Measurements from ENCODE around the gene SCAMP4.

The SCAMP4 gene

DNA sequence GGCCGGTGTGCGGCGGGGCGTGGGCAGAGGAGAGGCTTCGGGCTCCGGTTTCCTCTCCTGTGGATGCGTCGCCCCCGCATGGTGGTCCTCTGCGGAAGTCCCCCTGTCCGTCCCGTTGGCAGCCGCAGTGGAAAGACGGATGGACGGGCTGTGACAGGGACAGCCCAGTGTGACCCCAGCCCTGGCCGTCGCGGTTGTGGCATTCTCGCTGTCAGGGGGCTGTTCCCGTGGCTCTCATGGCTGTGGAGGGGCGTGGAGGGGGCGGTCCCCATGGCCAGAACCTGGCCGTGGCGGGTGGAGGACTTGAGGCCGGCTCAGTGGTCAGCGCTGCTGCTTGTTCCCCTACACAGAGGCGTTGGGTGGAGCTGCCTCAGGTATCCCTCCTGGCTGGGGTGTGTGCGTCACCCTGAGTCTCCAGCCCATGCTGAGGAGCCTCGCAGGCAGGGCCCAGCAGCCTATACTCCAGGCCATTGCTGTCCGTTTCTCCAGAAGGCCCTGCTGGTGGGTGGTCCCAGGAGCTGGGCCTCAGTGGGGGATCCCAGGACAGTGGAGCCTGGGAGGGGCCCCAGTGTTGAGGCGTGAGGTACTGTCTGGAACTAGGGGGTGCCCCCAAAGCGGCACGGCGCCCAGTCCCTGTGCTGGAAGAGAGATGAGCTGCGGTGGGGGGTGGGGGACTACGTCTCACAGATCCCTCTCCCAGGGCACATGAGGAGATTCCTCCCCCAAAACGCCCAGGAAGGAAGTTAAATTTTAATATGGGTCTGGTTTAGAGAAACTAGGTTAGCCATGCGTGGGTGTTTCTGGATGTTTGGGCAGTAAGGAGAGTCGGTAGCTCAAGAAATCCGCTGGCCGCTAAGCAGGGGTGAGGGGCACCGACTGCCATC is 56.0 kb downstream of the SCAMP4 start:
- H3K4me3 ChIP-seq (ENCODE audit: severe bottlenecking), result no peak overlapping the region
- no peak for DNase-seq (ENCODE audit: low spot score)
- H3K9me3 ChIP-seq (ENCODE audit: severe bottlenecking), result no peaks in the 10 kb centered on the region
- ATAC-seq (ENCODE audit: low read depth), result no peak
- TF ChIP-seq, protein P1, sequence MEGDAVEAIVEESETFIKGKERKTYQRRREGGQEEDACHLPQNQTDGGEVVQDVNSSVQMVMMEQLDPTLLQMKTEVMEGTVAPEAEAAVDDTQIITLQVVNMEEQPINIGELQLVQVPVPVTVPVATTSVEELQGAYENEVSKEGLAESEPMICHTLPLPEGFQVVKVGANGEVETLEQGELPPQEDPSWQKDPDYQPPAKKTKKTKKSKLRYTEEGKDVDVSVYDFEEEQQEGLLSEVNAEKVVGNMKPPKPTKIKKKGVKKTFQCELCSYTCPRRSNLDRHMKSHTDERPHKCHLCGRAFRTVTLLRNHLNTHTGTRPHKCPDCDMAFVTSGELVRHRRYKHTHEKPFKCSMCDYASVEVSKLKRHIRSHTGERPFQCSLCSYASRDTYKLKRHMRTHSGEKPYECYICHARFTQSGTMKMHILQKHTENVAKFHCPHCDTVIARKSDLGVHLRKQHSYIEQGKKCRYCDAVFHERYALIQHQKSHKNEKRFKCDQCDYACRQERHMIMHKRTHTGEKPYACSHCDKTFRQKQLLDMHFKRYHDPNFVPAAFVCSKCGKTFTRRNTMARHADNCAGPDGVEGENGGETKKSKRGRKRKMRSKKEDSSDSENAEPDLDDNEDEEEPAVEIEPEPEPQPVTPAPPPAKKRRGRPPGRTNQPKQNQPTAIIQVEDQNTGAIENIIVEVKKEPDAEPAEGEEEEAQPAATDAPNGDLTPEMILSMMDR (IDR thresholded peaks at IDR 0.05; ENCODE audit: poor library complexity, severe bottlenecking), result no peak
- no peaks in the 10 kb centered on the region for H3K4me1 ChIP-seq (ENCODE audit: insufficient read depth, poor library complexity, severe bottlenecking)
- H3K27me3 ChIP-seq (ENCODE audit: insufficient read depth, poor library complexity, severe bottlenecking), result no peaks in the 10 kb centered on the region
- peaks cover 3% of the 10 kb centered on the region; the same call in 1 of the 2 replicates for H3K36me3 ChIP-seq (ENCODE audit: low read depth)
- no peak overlapping the region for H3K27ac ChIP-seq (ENCODE audit: poor library complexity, severe bottlenecking)

DNA sequence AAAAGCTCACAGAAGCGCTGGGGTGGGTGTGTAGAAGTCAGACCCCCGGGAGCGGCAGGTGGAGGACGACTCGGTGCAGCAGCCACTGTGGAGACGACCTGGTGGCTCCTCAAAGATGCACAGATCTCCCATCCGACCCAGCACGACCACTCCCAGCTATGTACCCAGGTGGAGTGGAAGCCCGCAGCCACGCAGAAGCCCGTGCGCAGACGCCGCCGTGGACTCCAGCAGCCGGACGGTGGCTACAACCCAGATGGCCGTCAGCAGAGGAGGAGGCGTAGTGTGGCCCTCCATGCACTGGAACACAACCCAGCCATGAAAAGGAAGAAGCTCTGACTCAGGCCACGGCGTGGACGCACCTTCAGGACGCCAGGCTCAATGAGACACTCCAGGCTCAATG is 57.5 kb downstream of the SCAMP4 start:
- TF ChIP-seq, protein P1 (IDR thresholded peaks at IDR 0.05; ENCODE audit: poor library complexity, severe bottlenecking), result no peak
- no peak overlapping the region for H3K27ac ChIP-seq (ENCODE audit: poor library complexity, severe bottlenecking)
- no peak overlapping the region for H3K4me3 ChIP-seq (ENCODE audit: severe bottlenecking)
- no peaks in the 10 kb centered on the region for H3K27me3 ChIP-seq (ENCODE audit: insufficient read depth, poor library complexity, severe bottlenecking)
- no peaks in the 10 kb centered on the region for H3K9me3 ChIP-seq (ENCODE audit: severe bottlenecking)
- no peak for ATAC-seq (ENCODE audit: low read depth)
- peaks cover 3% of the 10 kb centered on the region; the same call in 1 of the 2 replicates for H3K36me3 ChIP-seq (ENCODE audit: low read depth)
- H3K4me1 ChIP-seq (ENCODE audit: insufficient read depth, poor library complexity, severe bottlenecking), result no peaks in the 10 kb centered on the region
- DNase-seq (ENCODE audit: low spot score), result no peak

DNA sequence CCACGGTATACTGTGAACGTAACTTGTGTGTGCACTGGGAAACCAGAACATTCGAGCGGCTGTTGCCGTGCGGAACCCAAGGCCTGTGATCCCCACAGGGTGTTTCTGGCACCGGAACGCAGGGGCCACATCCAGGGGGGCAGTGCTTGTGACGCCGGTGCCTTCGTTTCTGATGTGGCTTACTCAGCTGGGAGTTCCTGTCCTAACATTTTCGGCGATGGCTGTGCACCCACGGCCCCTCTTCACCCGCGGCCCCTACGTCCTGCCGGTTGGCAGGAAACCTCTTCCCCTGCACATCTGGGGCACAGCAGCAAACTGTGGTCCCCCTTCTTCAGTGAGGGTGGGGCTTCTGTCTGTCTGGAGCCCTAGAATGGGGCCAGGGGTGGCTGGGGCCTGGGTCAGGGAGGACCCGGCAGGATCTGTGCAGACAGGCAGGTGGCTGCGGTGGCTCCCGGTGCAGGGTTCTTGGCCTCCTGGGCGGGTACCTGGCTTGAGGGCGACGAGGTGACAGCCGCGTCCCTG is 61.9 kb downstream of the SCAMP4 start:
- Histone ChIP-seq H3K36me3 (ENCODE audit: low read depth) (peaks cover 9% of the 10 kb centered on the region), H3K27ac (ENCODE audit: poor library complexity, severe bottlenecking) (no peak overlapping the region), H3K4me1 (ENCODE audit: insufficient read depth, poor library complexity, severe bottlenecking) (peaks cover 6% of the 10 kb centered on the region), H3K4me3 (ENCODE audit: severe bottlenecking) (no peak overlapping the region), H3K27me3 (ENCODE audit: insufficient read depth, poor library complexity, severe bottlenecking) (no peaks in the 10 kb centered on the region), H3K9me3 (ENCODE audit: severe bottlenecking) (no peaks in the 10 kb centered on the region)
- TF ChIP-seq, protein P1 (IDR thresholded peaks at IDR 0.05; ENCODE audit: poor library complexity, severe bottlenecking), result no peak
- DNase-seq (ENCODE audit: low spot score) (no peak), ATAC-seq (ENCODE audit: low read depth) (no peak)

- no peak for DNase-seq (ENCODE audit: low spot score)
- TF ChIP-seq, protein P1 (IDR thresholded peaks at IDR 0.05; ENCODE audit: poor library complexity, severe bottlenecking), result no peak
- H3K9me3 ChIP-seq (ENCODE audit: severe bottlenecking), result no peaks in the 10 kb centered on the region
- peaks cover 9% of the 10 kb centered on the region for H3K36me3 ChIP-seq (ENCODE audit: low read depth)
- H3K27me3 ChIP-seq (ENCODE audit: insufficient read depth, poor library complexity, severe bottlenecking), result no peaks in the 10 kb centered on the region
- H3K4me3 ChIP-seq (ENCODE audit: severe bottlenecking), result no peak overlapping the region
- H3K27ac ChIP-seq (ENCODE audit: poor library complexity, severe bottlenecking), result no peak overlapping the region
- peaks cover 6% of the 10 kb centered on the region for H3K4me1 ChIP-seq (ENCODE audit: insufficient read depth, poor library complexity, severe bottlenecking)
- no peak for ATAC-seq (ENCODE audit: low read depth)
Measured at GRCh38 chr19:1968279-1969175, 63.3 kb downstream of the SCAMP4 start.
